Measurements from ENCODE around the gene CUBN.
"Not testable (repeated sequence)": the region's sequence is repeated elsewhere in the genome, so short reads cannot be mapped to it uniquely, and the experiment has no call there.

The CUBN gene

GRCh38 chr10:17140386-17140761 is 10.8 kb upstream of the CUBN start:
- no peak for DNase-seq

- no peak for DNase-seq
These were observed 8.9 kb upstream of the CUBN start for GRCh38 chr10:17138460-17139042.

- no peak for DNase-seq
These were observed 5.2 kb upstream of the CUBN start for GRCh38 chr10:17134737-17135260.

- DNase-seq, result no peak
These were observed 4.7 kb upstream of the CUBN start for GRCh38 chr10:17134282-17134681.

- DNase-seq, result no peak
These were observed 1.4 kb downstream of the CUBN start for GRCh38 chr10:17128261-17128660.

DNA sequence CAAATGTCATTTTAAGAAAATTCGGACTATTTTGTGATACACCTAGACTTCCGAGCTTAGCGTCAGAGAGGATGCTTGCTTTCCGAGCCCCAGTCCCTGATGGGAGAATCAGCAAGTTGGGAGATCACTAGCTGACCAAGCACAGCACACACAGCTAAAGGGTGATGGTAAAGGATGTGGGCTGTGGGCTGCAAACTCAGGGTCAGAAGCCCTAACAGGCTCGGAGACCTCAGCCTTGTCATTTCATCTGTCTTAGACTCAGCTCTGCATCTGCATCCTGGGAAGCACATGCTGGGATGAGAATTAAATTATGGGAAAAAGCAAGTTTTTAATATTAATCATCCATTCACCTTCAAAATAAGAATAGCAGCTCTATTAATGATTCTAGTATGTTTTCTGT is 3.3 kb downstream of the CUBN start:
- DNase-seq, result no peak

- DNase-seq, result no peak
These were observed 4.3 kb downstream of the CUBN start for GRCh38 chr10:17125206-17125893.

DNA sequence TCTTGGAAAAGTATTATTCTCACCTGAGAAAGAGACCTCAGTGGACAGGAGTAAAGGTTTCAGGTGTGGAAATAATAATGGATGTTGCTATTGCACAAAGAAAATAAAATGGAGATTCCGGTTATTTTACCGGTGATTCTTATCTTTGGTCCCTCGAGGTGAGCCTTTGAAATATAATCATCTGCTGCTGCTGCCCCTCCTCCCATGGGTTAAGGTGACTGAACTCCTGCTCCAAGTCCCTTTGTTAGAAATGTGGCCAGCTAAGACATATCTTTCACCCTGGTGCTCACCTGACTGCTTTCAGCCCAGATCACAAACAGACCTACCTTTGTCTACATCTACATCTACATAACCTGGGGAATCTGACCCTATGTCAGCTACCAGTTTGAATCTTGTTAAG is 5.7 kb downstream of the CUBN start:
- no peak for DNase-seq

- DNase-seq, result no peak
These were observed 6.6 kb downstream of the CUBN start for GRCh38 chr10:17122726-17123661.

- no peak for DNase-seq
These were observed 7.6 kb downstream of the CUBN start for GRCh38 chr10:17122052-17122451.

DNA sequence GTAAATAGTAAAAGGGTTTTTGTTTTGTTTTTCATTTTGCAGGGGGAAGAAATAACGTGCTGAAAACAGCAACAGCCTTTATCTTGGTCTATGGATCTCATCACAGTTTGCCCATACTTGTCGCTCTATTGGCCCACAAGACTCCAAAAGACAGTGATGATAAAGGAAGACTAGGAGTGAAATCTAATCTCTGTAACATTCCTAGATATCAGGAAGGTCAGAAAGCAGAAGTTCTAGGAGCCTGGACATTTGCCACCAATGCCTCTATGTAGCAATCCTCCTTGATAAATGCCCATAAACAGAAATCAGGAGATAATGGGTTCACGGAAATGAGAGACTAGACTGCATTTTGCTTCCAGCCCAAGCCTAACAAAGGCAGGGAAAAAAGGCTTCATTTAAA is 8.9 kb downstream of the CUBN start:
- no peak for DNase-seq

DNA sequence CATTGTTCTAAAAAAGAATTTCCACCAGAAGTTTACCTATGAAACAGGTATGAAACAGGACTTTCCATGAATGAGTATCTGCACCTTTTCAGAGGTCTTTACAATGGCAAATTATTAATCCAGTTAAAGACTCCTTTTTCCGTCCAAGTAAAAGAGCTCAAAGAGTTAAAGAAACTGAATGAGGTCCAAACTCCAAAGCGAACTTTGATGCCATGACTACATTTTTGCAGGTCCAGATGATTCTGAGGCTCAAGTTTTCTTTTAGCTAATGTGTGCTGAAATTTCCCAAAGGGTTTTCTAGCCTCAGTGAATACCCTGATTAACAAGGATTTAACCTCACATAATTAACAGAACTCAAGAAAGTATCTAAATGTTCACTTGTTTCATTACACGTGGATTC is 9.8 kb downstream of the CUBN start:
- DNase-seq, result no peak

DNA sequence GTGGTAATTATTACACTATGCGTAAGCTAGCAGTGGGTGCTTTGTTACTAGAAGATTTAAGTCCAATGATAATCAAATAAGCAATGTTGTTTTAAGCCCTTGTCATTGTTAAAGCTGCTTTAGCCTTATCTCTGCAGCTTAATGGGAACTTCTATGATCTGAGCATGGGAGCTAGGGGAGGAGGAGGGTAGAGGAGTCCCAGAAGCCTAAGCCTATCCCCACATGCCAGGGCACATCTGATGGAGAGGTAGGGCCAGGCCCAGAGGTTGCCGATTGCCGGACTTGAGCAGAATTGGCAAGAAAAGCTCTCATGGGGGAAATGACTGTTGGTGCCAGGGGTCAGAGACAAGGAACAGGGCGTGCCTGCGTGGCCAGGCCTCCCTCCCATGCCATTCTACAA is 13.4 kb downstream of the CUBN start:
- no peak for DNase-seq

DNA sequence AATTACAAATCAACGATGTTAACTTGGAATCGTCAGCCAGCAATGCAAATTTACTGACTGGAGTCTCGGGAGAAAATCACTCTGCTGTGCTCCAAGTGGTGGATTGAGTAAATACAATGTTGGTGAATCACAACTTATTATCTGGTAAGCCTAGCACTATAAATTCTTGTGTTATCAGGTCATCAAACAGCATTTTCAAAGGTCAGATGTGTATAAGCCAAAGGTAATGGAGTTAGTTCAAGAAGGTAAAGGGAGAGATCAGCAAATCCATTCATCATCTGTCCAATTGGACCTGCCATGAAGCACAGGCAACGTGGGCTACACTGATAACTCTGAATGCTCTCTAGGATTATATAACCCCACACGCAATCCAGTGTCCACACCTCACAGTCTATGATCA is 13.9 kb downstream of the CUBN start:
- no peak for DNase-seq

- DNase-seq, result not testable (repeated sequence)
These were observed 14.7 kb downstream of the CUBN start for GRCh38 chr10:17114878-17115444.

DNA sequence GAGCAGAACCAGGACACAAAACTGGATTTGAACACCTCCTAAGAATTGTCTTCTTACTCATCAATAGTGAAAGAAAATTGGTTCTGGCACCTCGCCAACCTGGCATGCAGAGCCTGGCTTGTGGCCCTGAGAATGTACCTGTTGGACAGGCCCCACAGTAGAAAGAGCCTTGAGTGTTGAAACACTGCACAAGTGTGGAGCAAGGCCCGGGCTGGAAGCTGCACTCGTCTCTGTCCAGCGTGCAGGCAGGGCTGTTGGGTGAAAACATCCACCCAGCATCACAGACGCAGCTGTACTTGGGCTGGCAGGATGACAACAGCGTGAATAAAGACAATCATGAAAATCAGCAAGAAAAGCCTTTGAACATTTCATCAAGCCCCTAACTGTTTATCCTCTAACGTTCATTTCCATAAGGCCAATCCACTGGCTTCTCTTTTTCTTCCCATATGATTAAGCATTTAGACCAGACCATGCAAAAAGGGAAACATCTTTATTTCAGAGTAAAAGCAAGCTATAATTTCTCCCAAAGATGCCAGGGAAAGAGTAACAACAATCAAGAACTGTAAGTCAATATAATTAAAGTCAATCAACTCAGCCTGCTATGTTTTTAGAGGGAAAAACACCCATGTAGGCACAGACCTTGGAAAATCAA is 15.6 kb downstream of the CUBN start:
- DNase-seq, result no peak

- DNase-seq, result no peak
These were observed 16.3 kb downstream of the CUBN start for GRCh38 chr10:17113346-17113745.

- no peak for DNase-seq
These were observed 17.0 kb downstream of the CUBN start for GRCh38 chr10:17112566-17112965.

GRCh38 chr10:17109475-17110207 is 20.0 kb downstream of the CUBN start:
- no peak for DNase-seq

DNA sequence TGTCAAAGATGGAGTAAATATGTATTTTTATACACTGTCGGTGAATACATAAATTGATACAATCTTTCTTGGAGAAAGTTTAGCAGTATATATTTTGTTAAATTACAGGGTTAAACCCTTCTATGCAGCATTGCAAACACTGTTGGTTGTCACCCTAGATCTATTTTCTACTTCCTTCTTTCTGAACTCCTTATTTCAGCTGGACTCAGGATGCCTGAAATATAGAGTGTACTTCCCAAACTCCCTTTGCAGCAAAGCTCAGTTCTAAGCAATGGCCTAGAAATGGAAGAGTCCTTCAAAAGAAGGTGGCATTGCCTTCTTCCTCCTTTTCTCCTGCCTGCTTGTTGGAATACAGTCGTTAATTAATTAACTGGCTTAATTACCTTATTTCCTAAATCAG is 20.6 kb downstream of the CUBN start:
- DNase-seq, result no peak

- DNase-seq, result no peak
These were observed 22.6 kb downstream of the CUBN start for GRCh38 chr10:17106991-17107390.

- DNase-seq, result no peak
These were observed 27.7 kb downstream of the CUBN start for GRCh38 chr10:17101910-17102266.

Data from NCI-H2029 (cell line).